HEK293 (cell line): ENCODE measurements around the gene MYZAP.

ENCODE experiments used
- CTCF ChIA-PET: fragments of 350-600 bp; formaldehyde crosslinking; extraction: SDS; loops from one replicate; lab custom pipeline; 2021; ENCODE audit warnings: antibody characterized with exemption; lab: Yijun Ruan, JAX
- POLR2A ChIA-PET: fragments of 300-600 bp; formaldehyde crosslinking; extraction: SDS; loops from one replicate; lab custom pipeline; 2020; ENCODE audit warnings: antibody characterized with exemption, inconsistent platforms; lab: Yijun Ruan, JAX
- H3K27ac ChIP-seq: fragments of 200-500 bp; sonication (Bioruptor generic); 2 replicates; pipeline ENCODE4 v1.5.1; 2014; ENCODE audit warnings: low read depth, low read length, control low read depth, inconsistent platforms; ENCODE audit errors: extremely low read depth
- H3K36me3 ChIP-seq, 2 experiments: fragments of 200-500 bp in 1 of 2; sonication (Bioruptor generic) in 1 of 2; 1 replicate in 1 of 2; 2 replicates in 1 of 2; pipeline ENCODE4 v1.5.1; 2014 to 2017; ENCODE audit warnings: inconsistent platforms in 2 of 2, low read length in 2 of 2; ENCODE audit not compliant: control insufficient read depth in 2 of 2, insufficient read depth in 1 of 2
- H3K4me1 ChIP-seq: fragments of 200-500 bp; sonication (Bioruptor generic); 2 replicates; pipeline ENCODE4 v1.5.1; 2014; ENCODE audit warnings: mild to moderate bottlenecking, low read length, inconsistent platforms; ENCODE audit not compliant: control insufficient read depth, insufficient read depth
- H3K4me3 ChIP-seq: 2 replicates; pipeline ENCODE4 v1.5.1; 2011; ENCODE audit warnings: low read depth, mild to moderate bottlenecking, control low read depth, low read length, moderate library complexity
- H3K9me3 ChIP-seq: fragments of 200-500 bp; sonication (Bioruptor generic); 2 replicates; pipeline ENCODE4 v1.5.1; 2014; ENCODE audit warnings: low read depth, low read length, inconsistent platforms; ENCODE audit not compliant: control insufficient read depth, insufficient read depth
- GFI1B ChIP-seq: fragments of 450-650 bp; formaldehyde crosslinking; IDR thresholded peaks from 2 replicates; pipeline ENCODE4 v1.5.1; 2016; ENCODE audit warnings: missing biosample characterization, missing genetic modification characterization
- GLI2 ChIP-seq: fragments of 450-650 bp; formaldehyde crosslinking; IDR thresholded peaks from 2 replicates; pipeline ENCODE4; 2017; ENCODE audit warnings: missing biosample characterization, missing genetic modification characterization, low read depth, borderline replicate concordance
- HOXD13 ChIP-seq: sonication (generic); formaldehyde crosslinking; IDR thresholded peaks from 2 replicates; pipeline ENCODE4 v1.8.0; 2022; ENCODE audit warnings: missing genetic modification reagents, borderline replicate concordance
- KLF16 ChIP-seq: fragments of 450-650 bp; formaldehyde crosslinking; IDR thresholded peaks from 2 replicates; pipeline ENCODE4 v1.5.1; 2017; ENCODE audit warnings: missing biosample characterization, missing genetic modification characterization
- KLF7 ChIP-seq: fragments of 450-650 bp; formaldehyde crosslinking; IDR thresholded peaks from 2 replicates; pipeline ENCODE4 v1.5.1; 2016; ENCODE audit warnings: missing biosample characterization, missing genetic modification characterization, borderline replicate concordance
- MZF1 ChIP-seq: fragments of 450-650 bp; formaldehyde crosslinking; IDR thresholded peaks from 2 replicates; pipeline ENCODE4 v1.5.1; 2017; ENCODE audit warnings: missing biosample characterization, missing genetic modification characterization, borderline replicate concordance
- PRDM10 ChIP-seq: fragments of 450-650 bp; formaldehyde crosslinking; IDR thresholded peaks from 2 replicates; pipeline ENCODE4 v1.5.1; 2016; ENCODE audit warnings: missing biosample characterization, missing genetic modification characterization
- REPIN1 ChIP-seq: fragments of 450-650 bp; formaldehyde crosslinking; IDR thresholded peaks from 2 replicates; pipeline ENCODE4 v1.5.1; 2017; ENCODE audit warnings: missing biosample characterization, missing genetic modification characterization, low read depth
- YY2 ChIP-seq: fragments of 450-650 bp; formaldehyde crosslinking; IDR thresholded peaks from 2 replicates; pipeline ENCODE4 v1.5.1; 2016; ENCODE audit warnings: missing biosample characterization, missing genetic modification characterization
- ZNF211 ChIP-seq: fragments of 450-650 bp; formaldehyde crosslinking; IDR thresholded peaks from 2 replicates; pipeline ENCODE4 v1.5.1; 2016; ENCODE audit warnings: low read depth, missing biosample characterization, missing genetic modification characterization
- ZNF23 ChIP-seq: fragments of 450-650 bp; formaldehyde crosslinking; IDR thresholded peaks from 2 replicates; pipeline ENCODE4 v1.5.1; 2016; ENCODE audit warnings: missing biosample characterization, missing genetic modification characterization, borderline replicate concordance
- ZNF26 ChIP-seq: fragments of 450-650 bp; formaldehyde crosslinking; IDR thresholded peaks from 2 replicates; pipeline ENCODE4 v1.5.1; 2016; ENCODE audit warnings: missing biosample characterization, missing genetic modification characterization
- ZNF280D ChIP-seq: fragments of 450-650 bp; formaldehyde crosslinking; IDR thresholded peaks from 2 replicates; pipeline ENCODE4 v1.5.1; 2016; ENCODE audit warnings: missing biosample characterization, missing genetic modification characterization
- ZNF292 ChIP-seq: fragments of 450-650 bp; formaldehyde crosslinking; IDR thresholded peaks from 2 replicates; pipeline ENCODE4 v1.5.1; 2016; ENCODE audit warnings: low read depth, missing biosample characterization, missing genetic modification characterization, borderline replicate concordance
- ZNF394 ChIP-seq: fragments of 450-650 bp; formaldehyde crosslinking; IDR thresholded peaks from 2 replicates; pipeline ENCODE4 v1.5.1; 2016; ENCODE audit warnings: missing biosample characterization, missing genetic modification characterization, mild to moderate bottlenecking, moderate library complexity, borderline replicate concordance
- ZNF501 ChIP-seq: fragments of 450-650 bp; formaldehyde crosslinking; IDR thresholded peaks from 2 replicates; pipeline ENCODE4 v1.5.1; 2016; ENCODE audit warnings: missing biosample characterization, missing genetic modification characterization
- ZNF629 ChIP-seq: fragments of 450-650 bp; formaldehyde crosslinking; IDR thresholded peaks from 2 replicates; pipeline ENCODE4 v1.5.1; 2017; ENCODE audit warnings: missing biosample characterization, missing genetic modification characterization
- ZNF658 ChIP-seq: fragments of 450-650 bp; formaldehyde crosslinking; IDR thresholded peaks from 2 replicates; pipeline ENCODE4; 2016; ENCODE audit warnings: missing biosample characterization, missing genetic modification characterization
- ZNF692 ChIP-seq: fragments of 450-650 bp; formaldehyde crosslinking; IDR thresholded peaks from 2 replicates; pipeline ENCODE4 v1.5.1; 2016; ENCODE audit warnings: missing biosample characterization, missing genetic modification characterization
- ZNF707 ChIP-seq: fragments of 450-650 bp; formaldehyde crosslinking; IDR thresholded peaks from 2 replicates; pipeline ENCODE4 v1.5.1; 2016; ENCODE audit warnings: missing biosample characterization, missing genetic modification characterization
- ZNF843 ChIP-seq: fragments of 450-650 bp; formaldehyde crosslinking; IDR thresholded peaks from 2 replicates; pipeline ENCODE4 v1.5.1; 2016; ENCODE audit warnings: missing biosample characterization, missing genetic modification characterization

Gene MYZAP

GRCh38 chr15:57646087-57646486 is 54.4 kb downstream of the MYZAP start:
- POLR2A ChIA-PET = no interaction called here
- no peak overlapping the region for H3K4me3 ChIP-seq
- TF ChIP-seq ZNF843 (tag by site-specific recombination) (no peak), ZNF692 (tag by site-specific recombination) (no peak), YY2 (no peak), GLI2 (tag by site-specific recombination) (no peak), KLF7 (tag by site-specific recombination) (no peak), HOXD13 (CRISPR knock-in tag) (no peak), ZNF26 (no peak), ZNF280D (tag by site-specific recombination) (no peak), REPIN1 (tag by site-specific recombination) (no peak), ZNF658 (tag by site-specific recombination) (no peak), GFI1B (tag by site-specific recombination) (no peak), ZNF394 (tag by site-specific recombination) (no peak), ZNF501 (tag by site-specific recombination) (no peak), ZNF707 (no peak), KLF16 (no peak)
- no peaks in the 10 kb centered on the region for H3K4me1 ChIP-seq
- CTCF ChIA-PET = interaction anchor here (1.0 to 1.2 kb wide), 3 partner anchors 17 to 85 kb away, joined by 3 to 6 read pairs (median 4); no protein-coding TSS in a partner anchor
- H3K27ac ChIP-seq = no peak overlapping the region
- no peaks in the 10 kb centered on the region for H3K9me3 ChIP-seq
- no peaks in the 10 kb centered on the region for H3K36me3 ChIP-seq

- no peaks in the 10 kb centered on the region for H3K36me3 ChIP-seq
- no peak overlapping the region for H3K27ac ChIP-seq
- H3K4me3 ChIP-seq = no peak overlapping the region
- ChIA-PET POLR2A (no interaction called here), CTCF (interaction anchor here (1.2 kb wide), 1 partner anchor 86 kb away, joined by 3 read pairs; no protein-coding TSS in a partner anchor)
- no peak for TF ChIP-seq ZNF211
- H3K9me3 ChIP-seq = no peaks in the 10 kb centered on the region
- no peaks in the 10 kb centered on the region for H3K4me1 ChIP-seq
Observed at GRCh38 chr15:57647071-57647790, 55.5 kb downstream of the MYZAP start.

GRCh38 chr15:57647791-57648130 is 56.1 kb downstream of the MYZAP start:
- H3K4me3 ChIP-seq = no peak overlapping the region
- no peaks in the 10 kb centered on the region for H3K4me1 ChIP-seq
- no peaks in the 10 kb centered on the region for H3K9me3 ChIP-seq
- ChIA-PET CTCF (interaction anchor here (0.8 kb wide), 1 partner anchor 1948 kb away, joined by 4 read pairs; no protein-coding TSS in a partner anchor), POLR2A (no interaction called here)
- H3K36me3 ChIP-seq = no peaks in the 10 kb centered on the region
- no peak for TF ChIP-seq ZNF629 (tag by site-specific recombination)
- no peak for TF ChIP-seq ZNF292 (tag by site-specific recombination)
- TF ChIP-seq PRDM10 = no peak
- no peak for TF ChIP-seq MZF1 (tag by site-specific recombination)
- no peak for TF ChIP-seq ZNF23 (tag by site-specific recombination)
- H3K27ac ChIP-seq = no peak overlapping the region
